ENCODE results near the gene GDPGP1. TPM values are rescaled to one million over a fixed set of nuclear protein-coding genes. Genes with fewer than 3 reads are reported as not detected.
"Not testable (repeated sequence)": the region's sequence is repeated elsewhere in the genome, so short reads cannot be mapped to it uniquely, and the experiment has no call there.

Gene GDPGP1
- total and polyA plus RNA-seq, 2 donors from 2014 or later, result 4.8 to 15.3 TPM

DNA sequence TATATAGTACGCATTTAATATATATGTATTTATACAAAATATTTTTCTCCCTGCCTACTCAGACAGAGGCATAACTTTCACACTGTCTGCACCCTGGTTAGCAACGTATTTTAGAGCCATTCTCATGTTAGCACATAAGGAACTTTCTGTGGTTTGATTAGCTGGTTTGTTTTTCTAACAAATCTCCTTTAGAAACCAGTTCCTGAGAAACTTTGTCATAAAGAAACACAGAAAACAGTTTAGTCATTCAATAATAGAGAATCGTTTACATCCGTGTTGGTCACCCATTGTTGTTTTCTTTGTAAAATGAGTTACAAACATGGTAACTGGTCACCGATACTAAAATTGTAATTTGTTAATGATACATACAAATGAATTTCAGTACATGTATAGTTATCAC, 25.5 kb downstream of the GDPGP1 start:
- Histone ChIP-seq H3K9ac (ENCODE audit: low read length in 3 of 3) (no peak overlapping the region), H3K36me3 (ENCODE audit: control insufficient read depth in 2 of 3, insufficient read depth in 3 of 3, low read length in 3 of 3) (no peaks in the 10 kb centered on the region), H3K9me3 (ENCODE audit: control insufficient read depth in 2 of 3, insufficient read depth in 1 of 3, low read length in 3 of 3) (no peaks in the 10 kb centered on the region), H3K4me1 (ENCODE audit: control insufficient read depth in 2 of 3, insufficient read depth in 2 of 3, low read depth in 1 of 3, low read length in 3 of 3) (peaks cover 0 to 5% (median 5%) of the 10 kb centered on the region in 3 donors), H3K27me3 (ENCODE audit: control insufficient read depth, insufficient read depth, low read length) (no peaks in the 10 kb centered on the region), H3K4me3 (ENCODE audit: low read length in 3 of 3) (no peak overlapping the region), H3K27ac (ENCODE audit: low read depth in 2 of 2, low read length in 2 of 2) (no peak overlapping the region)
- FAIRE-seq (no peak), DNase-seq (no peak)
- TF ChIP-seq, protein P1, sequence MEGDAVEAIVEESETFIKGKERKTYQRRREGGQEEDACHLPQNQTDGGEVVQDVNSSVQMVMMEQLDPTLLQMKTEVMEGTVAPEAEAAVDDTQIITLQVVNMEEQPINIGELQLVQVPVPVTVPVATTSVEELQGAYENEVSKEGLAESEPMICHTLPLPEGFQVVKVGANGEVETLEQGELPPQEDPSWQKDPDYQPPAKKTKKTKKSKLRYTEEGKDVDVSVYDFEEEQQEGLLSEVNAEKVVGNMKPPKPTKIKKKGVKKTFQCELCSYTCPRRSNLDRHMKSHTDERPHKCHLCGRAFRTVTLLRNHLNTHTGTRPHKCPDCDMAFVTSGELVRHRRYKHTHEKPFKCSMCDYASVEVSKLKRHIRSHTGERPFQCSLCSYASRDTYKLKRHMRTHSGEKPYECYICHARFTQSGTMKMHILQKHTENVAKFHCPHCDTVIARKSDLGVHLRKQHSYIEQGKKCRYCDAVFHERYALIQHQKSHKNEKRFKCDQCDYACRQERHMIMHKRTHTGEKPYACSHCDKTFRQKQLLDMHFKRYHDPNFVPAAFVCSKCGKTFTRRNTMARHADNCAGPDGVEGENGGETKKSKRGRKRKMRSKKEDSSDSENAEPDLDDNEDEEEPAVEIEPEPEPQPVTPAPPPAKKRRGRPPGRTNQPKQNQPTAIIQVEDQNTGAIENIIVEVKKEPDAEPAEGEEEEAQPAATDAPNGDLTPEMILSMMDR (IDR thresholded peaks at IDR 0.05; ENCODE audit: borderline replicate concordance, extremely low read depth, insufficient read depth), result no peak
- intact Hi-C loops (cut with DNase I), result no loop called here

DNA sequence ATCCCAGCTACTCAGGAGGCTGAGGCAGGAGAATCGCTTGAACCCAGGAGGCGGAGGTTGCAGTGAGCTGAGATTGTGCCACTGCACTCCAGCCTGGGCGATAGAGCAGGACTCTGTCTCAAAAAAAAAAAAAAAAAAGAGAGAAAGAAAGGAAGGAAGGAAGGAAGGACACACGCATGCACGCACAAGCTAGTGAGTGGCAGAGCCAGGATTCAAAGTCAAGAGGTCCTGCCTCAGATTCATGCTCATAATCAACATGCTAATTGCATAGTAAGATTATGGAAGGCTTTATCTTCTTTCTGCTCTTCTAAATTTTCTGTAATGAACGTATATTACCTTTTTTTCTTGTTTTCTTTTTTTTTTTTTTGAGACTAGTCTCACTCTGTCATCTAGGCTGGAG, 26.7 kb downstream of the GDPGP1 start:
- intact Hi-C loops (cut with DNase I); H3K9me3 ChIP-seq (ENCODE audit: control insufficient read depth in 2 of 3, insufficient read depth in 1 of 3, low read length in 3 of 3); DNase-seq; H3K27ac ChIP-seq (ENCODE audit: low read depth in 2 of 2, low read length in 2 of 2); H3K27me3 ChIP-seq (ENCODE audit: control insufficient read depth, insufficient read depth, low read length); H3K4me3 ChIP-seq (ENCODE audit: low read length in 3 of 3); FAIRE-seq; H3K36me3 ChIP-seq (ENCODE audit: control insufficient read depth in 2 of 3, insufficient read depth in 3 of 3, low read length in 3 of 3); H3K9ac ChIP-seq (ENCODE audit: low read length in 3 of 3): not testable (repeated sequence)
- H3K4me1 ChIP-seq (ENCODE audit: control insufficient read depth in 2 of 3, insufficient read depth in 2 of 3, low read depth in 1 of 3, low read length in 3 of 3), result peaks cover 0 to 11% (median 7%) of the 10 kb centered on the region in 3 donors

DNA sequence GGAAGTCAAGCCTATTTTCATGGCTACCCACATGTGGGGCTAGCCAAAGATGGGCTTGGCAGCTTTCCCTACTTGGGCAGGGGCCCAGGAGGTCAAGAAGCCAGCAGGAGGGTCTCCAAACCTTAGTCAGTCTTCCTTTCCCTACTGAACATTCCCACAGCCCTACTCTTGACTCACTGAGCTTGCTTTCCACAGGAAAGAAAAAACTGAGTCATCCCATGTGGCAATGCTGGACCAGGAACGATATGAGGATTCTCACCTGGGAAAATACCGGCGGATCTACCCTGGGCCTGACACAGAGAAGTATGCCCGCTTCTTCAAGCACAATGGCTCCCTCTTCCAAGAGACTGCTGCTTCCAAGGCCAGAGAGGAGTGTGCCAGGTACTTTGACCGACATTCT, 27.8 kb downstream of the GDPGP1 start:
- no peak for FAIRE-seq
- H3K27ac ChIP-seq (ENCODE audit: low read depth in 2 of 2, low read length in 2 of 2), result no peak overlapping the region
- H3K36me3 ChIP-seq (ENCODE audit: control insufficient read depth in 2 of 3, insufficient read depth in 3 of 3, low read length in 3 of 3), result no peaks in the 10 kb centered on the region
- DNase-seq, result no peak
- intact Hi-C loops (cut with DNase I), result no loop called here
- H3K4me1 ChIP-seq (ENCODE audit: control insufficient read depth in 2 of 3, insufficient read depth in 2 of 3, low read depth in 1 of 3, low read length in 3 of 3), result peaks cover 0 to 11% (median 8%) of the 10 kb centered on the region in 3 donors
- H3K4me3 ChIP-seq (ENCODE audit: low read length in 3 of 3), result no peak overlapping the region
- no peaks in the 10 kb centered on the region for H3K27me3 ChIP-seq (ENCODE audit: control insufficient read depth, insufficient read depth, low read length)
- H3K9ac ChIP-seq (ENCODE audit: low read length in 3 of 3), result no peak overlapping the region
- TF ChIP-seq, protein P1 (IDR thresholded peaks at IDR 0.05; ENCODE audit: borderline replicate concordance, extremely low read depth, insufficient read depth), result no peak
- H3K9me3 ChIP-seq (ENCODE audit: control insufficient read depth in 2 of 3, insufficient read depth in 1 of 3, low read length in 3 of 3), result no peaks in the 10 kb centered on the region

DNA sequence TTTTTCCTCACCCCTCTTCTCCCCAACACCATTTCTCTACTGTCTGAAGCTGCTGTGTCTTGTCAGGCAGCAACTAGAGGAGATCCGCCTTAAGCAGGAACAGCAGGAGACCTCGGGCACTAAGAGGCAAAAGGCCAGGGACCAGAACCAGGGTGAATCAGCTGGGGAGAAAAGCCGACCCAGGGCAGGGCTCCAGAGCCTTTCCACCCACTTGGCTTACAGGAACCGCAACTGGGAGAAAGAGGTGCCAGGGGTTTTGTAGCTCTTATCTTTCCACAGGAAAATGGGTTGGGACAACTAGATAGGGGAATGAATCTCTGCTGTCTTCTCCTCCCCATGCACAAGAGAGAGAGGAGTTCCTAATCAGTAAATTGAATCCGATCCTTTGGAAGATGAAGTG, 28.4 kb downstream of the GDPGP1 start:
- H3K9ac ChIP-seq (ENCODE audit: low read length in 3 of 3), result no peak overlapping the region
- intact Hi-C loops (cut with DNase I), result no loop called here
- DNase-seq (no peak), FAIRE-seq (no peak)
- H3K4me3 ChIP-seq (ENCODE audit: low read length in 3 of 3), result no peak overlapping the region
- no peaks in the 10 kb centered on the region for H3K36me3 ChIP-seq (ENCODE audit: control insufficient read depth in 2 of 3, insufficient read depth in 3 of 3, low read length in 3 of 3)
- H3K4me1 ChIP-seq (ENCODE audit: control insufficient read depth in 2 of 3, insufficient read depth in 2 of 3, low read depth in 1 of 3, low read length in 3 of 3), result peaks cover 0 to 15% (median 14%) of the 10 kb centered on the region in 3 donors
- TF ChIP-seq, protein P1 (IDR thresholded peaks at IDR 0.05; ENCODE audit: borderline replicate concordance, extremely low read depth, insufficient read depth), result no peak
- H3K27ac ChIP-seq (ENCODE audit: low read depth in 2 of 2, low read length in 2 of 2), result no peak overlapping the region
- H3K9me3 ChIP-seq (ENCODE audit: control insufficient read depth in 2 of 3, insufficient read depth in 1 of 3, low read length in 3 of 3), result no peaks in the 10 kb centered on the region
- H3K27me3 ChIP-seq (ENCODE audit: control insufficient read depth, insufficient read depth, low read length), result no peaks in the 10 kb centered on the region
